Lower leg skin (tissue), 3 donors: ENCODE results near the gene TPST1.

Experiments used
- CTCF ChIP-seq, 3 donors: fragments of 450-650 bp; IDR thresholded peaks; one replicate each; pipeline ENCODE4 v1.5.1; 2016; ENCODE audit warnings: antibody characterized with exemption in 3 of 3, mild to moderate bottlenecking in 3 of 3, moderate library complexity in 2 of 3
- POLR2A ChIP-seq, 2 donors: fragments of 450-650 bp; IDR thresholded peaks; one replicate each; pipeline ENCODE4 v1.6.1; 2016 to 2017; ENCODE audit warnings: antibody characterized with exemption in 2 of 2, mild to moderate bottlenecking in 1 of 2, moderate library complexity in 1 of 2

GRCh38 chr7:66238773-66239466 is 33.8 kb downstream of the TPST1 start:
- no peak for TF ChIP-seq CTCF (IDR thresholded peaks at IDR 0.05)
- TF ChIP-seq POLR2A (IDR thresholded peaks at IDR 0.05) = no peak
